Neural cell (in vitro differentiated cells): ENCODE measurements around the gene ALDH1L1. TPM values are rescaled to one million over a fixed set of nuclear protein-coding genes. Genes with fewer than 3 reads are reported as not detected.

Source experiments
- H2AFZ ChIP-seq: fragments of 200-600, 300-800 bp; sonication (generic), shearing (Covaris generic); 2 replicates; pipeline ENCODE4 v1.6.0; 2014; ENCODE audit warnings: low read depth, mild to moderate bottlenecking, antibody characterized with exemption, low read length, moderate library complexity
- H3F3A ChIP-seq: fragments of 200-600 bp; shearing (Covaris generic); 2 replicates; pipeline ENCODE4 v1.6.1; 2016; ENCODE audit warnings: mild to moderate bottlenecking, moderate library complexity, mixed read lengths, antibody characterized with exemption, low read length; ENCODE audit not compliant: insufficient read depth, poor library complexity, severe bottlenecking
- H3K27ac ChIP-seq: fragments of 200-600, 300-800 bp; sonication (generic), shearing (Covaris generic); 2 replicates; pipeline ENCODE4 v1.5.1; 2014; ENCODE audit warnings: mild to moderate bottlenecking, low read length, moderate library complexity
- H3K27me3 ChIP-seq: fragments of 300-800, 200-600 bp; sonication (generic), shearing (Covaris generic); 2 replicates; pipeline ENCODE4 v1.6.0; 2014; ENCODE audit warnings: mild to moderate bottlenecking, low read depth, low read length, moderate library complexity; ENCODE audit not compliant: insufficient read depth
- H3K36me3 ChIP-seq: fragments of 300-800, 200-600 bp; sonication (generic), shearing (Covaris generic); 2 replicates; pipeline ENCODE4 v1.5.1; 2014; ENCODE audit warnings: mild to moderate bottlenecking, antibody characterized with exemption, low read length, moderate library complexity; ENCODE audit not compliant: insufficient read depth
- H3K4me2 ChIP-seq: fragments of 300-800, 200-600 bp; sonication (generic), shearing (Covaris generic); 2 replicates; pipeline ENCODE4 v1.6.0; 2014; ENCODE audit warnings: mild to moderate bottlenecking, low read length
- H3K4me3 ChIP-seq: fragments of 300-800, 200-600 bp; sonication (generic), shearing (Covaris generic); 2 replicates; pipeline ENCODE4 v1.5.1; 2014; ENCODE audit warnings: mild to moderate bottlenecking, low read length, moderate library complexity
- H3K79me2 ChIP-seq: fragments of 200-600 bp; shearing (Covaris generic); replicated peaks from 2 replicates; pipeline ENCODE4 v1.6.0; 2014; ENCODE audit warnings: mild to moderate bottlenecking, low read length, moderate library complexity; ENCODE audit not compliant: insufficient read depth
- H3K9ac ChIP-seq: fragments of 300-800, 200-600 bp; sonication (generic), shearing (Covaris generic); 2 replicates; pipeline ENCODE4 v1.6.1; 2016; ENCODE audit warnings: mild to moderate bottlenecking, low read length, mixed read lengths
- H3K9me2 ChIP-seq: fragments of 200-600 bp; shearing (Covaris generic); 2 replicates; pipeline ENCODE4 v1.6.1; 2016; ENCODE audit warnings: mild to moderate bottlenecking, low read length, mixed read lengths; ENCODE audit not compliant: insufficient read depth
- H3K9me3 ChIP-seq: fragments of 200-600, 300-800 bp; sonication (generic), shearing (Covaris generic); 2 replicates; pipeline ENCODE4 v1.6.1; 2016; ENCODE audit warnings: mild to moderate bottlenecking, mixed run types, low read length, moderate library complexity, mixed read lengths
- H4K20me1 ChIP-seq: fragments of 200-600 bp; shearing (Covaris generic); 2 replicates; pipeline ENCODE4 v1.6.1; 2016; ENCODE audit warnings: mild to moderate bottlenecking, mixed run types; ENCODE audit not compliant: insufficient read depth
- CTCF ChIP-seq: fragments of 450-650 bp; IDR thresholded peaks from 2 replicates; pipeline ENCODE4 v1.5.1; 2014; ENCODE audit warnings: antibody characterized with exemption, mild to moderate bottlenecking, moderate library complexity; ENCODE audit not compliant: poor library complexity, severe bottlenecking
- EP300 ChIP-seq: fragments of 450-650 bp; conservative IDR thresholded peaks from 2 replicates; pipeline ENCODE4 v1.6.1; 2014; ENCODE audit warnings: antibody characterized with exemption, mild to moderate bottlenecking, moderate library complexity; ENCODE audit not compliant: poor library complexity, severe bottlenecking
- EZH2 ChIP-seq: fragments of 200-600, 300-800 bp; shearing (Covaris generic), sonication (generic); IDR thresholded peaks from 2 replicates; pipeline ENCODE4 v1.6.1; 2014; ENCODE audit warnings: antibody characterized with exemption, low read length, borderline replicate concordance, mild to moderate bottlenecking; ENCODE audit not compliant: insufficient read depth, poor library complexity, severe bottlenecking
- MXI1 ChIP-seq: fragments of 450-650 bp; conservative IDR thresholded peaks from 2 replicates; pipeline ENCODE4 v1.6.1; 2014; ENCODE audit warnings: antibody characterized with exemption, mild to moderate bottlenecking; ENCODE audit not compliant: poor library complexity, severe bottlenecking
- POLR2AphosphoS5 ChIP-seq: IDR thresholded peaks from 2 replicates; pipeline ENCODE4 v1.6.1; 2012
- RAD21 ChIP-seq: fragments of 450-650 bp; conservative IDR thresholded peaks from 2 replicates; pipeline ENCODE4 v1.6.1; 2014; ENCODE audit warnings: antibody characterized with exemption, mild to moderate bottlenecking, moderate library complexity
- REST ChIP-seq: IDR thresholded peaks from 2 replicates; pipeline ENCODE4 v1.6.1; 2012; ENCODE audit warnings: borderline replicate concordance
- SMC3 ChIP-seq: fragments of 450-650 bp; conservative IDR thresholded peaks from 2 replicates; pipeline ENCODE4 v1.6.1; 2014; ENCODE audit warnings: antibody characterized with exemption, mild to moderate bottlenecking, moderate library complexity; ENCODE audit not compliant: poor library complexity
- TAF1 ChIP-seq: IDR thresholded peaks from 2 replicates; pipeline ENCODE4 v1.6.1; 2012; ENCODE audit warnings: low read depth
- polyA plus RNA-seq: library from polyadenylated mRNA; depleted of rRNA; stranded (reverse); fragments of >200 nt; gene quantifications from 2 replicates; pipeline ENCODE4 v1.2.3, GENCODE V29; 2014

Gene ALDH1L1
- polyA plus RNA-seq, 1 donor from 2014 or later = not detected

- no peak overlapping the region for H2AFZ ChIP-seq
- H3K36me3 ChIP-seq = no peaks in the 10 kb centered on the region
- no peaks in the 10 kb centered on the region for H3F3A ChIP-seq
- H3K9ac ChIP-seq = no peak overlapping the region
- H3K9me3 ChIP-seq = no peaks in the 10 kb centered on the region
- H3K27me3 ChIP-seq = no peaks in the 10 kb centered on the region
- no peak overlapping the region for H3K27ac ChIP-seq
- H3K4me2 ChIP-seq = no peak overlapping the region
- no peaks in the 10 kb centered on the region for H3K79me2 ChIP-seq
- H3K9me2 ChIP-seq = no peaks in the 10 kb centered on the region
- H3K4me3 ChIP-seq = no peak overlapping the region
- TF ChIP-seq TAF1 = no peak
- no peak for TF ChIP-seq EP300
- no peak for TF ChIP-seq MXI1
- TF ChIP-seq EZH2 = no peak
- TF ChIP-seq SMC3 = no peak
- no peak for TF ChIP-seq CTCF
- no peak for TF ChIP-seq POLR2AphosphoS5
- TF ChIP-seq RAD21 = no peak
- no peak for TF ChIP-seq REST
- no peaks in the 10 kb centered on the region for H4K20me1 ChIP-seq
Observed at GRCh38 chr3:126113238-126113555, 67.2 kb downstream of the ALDH1L1 start.

GRCh38 chr3:126112531-126113237 lies 67.7 kb downstream of the ALDH1L1 start:
- Histone ChIP-seq H4K20me1 (no peaks in the 10 kb centered on the region), H3K27ac (no peak overlapping the region), H3K4me3 (no peak overlapping the region), H3K36me3 (no peaks in the 10 kb centered on the region), H3K9me3 (no peaks in the 10 kb centered on the region), H2AFZ (no peak overlapping the region), H3K9me2 (no peaks in the 10 kb centered on the region), H3K9ac (no peak overlapping the region), H3K4me2 (no peak overlapping the region), H3K27me3 (no peaks in the 10 kb centered on the region), H3K79me2 (no peaks in the 10 kb centered on the region), H3F3A (no peaks in the 10 kb centered on the region)
- TF ChIP-seq EP300 = no peak
- TF ChIP-seq SMC3 = no peak
- TF ChIP-seq EZH2 = no peak
- no peak for TF ChIP-seq TAF1
